H1 (cell line): Measurements from ENCODE around the gene GGCX.

Experiments used
- CREB1 ChIP-seq: IDR thresholded peaks from 2 replicates; pipeline ENCODE4 v1.6.1; 2012; ENCODE audit warnings: inconsistent platforms
- CTCF ChIP-seq, 3 experiments: IDR thresholded peaks; 1 replicate in 2 of 3; 2 replicates in 1 of 3; pipeline versions ENCODE4 v1.5.1 to v1.6.1; 2011; ENCODE audit warnings: low read length in 3 of 3, mild to moderate bottlenecking in 3 of 3, inconsistent platforms in 2 of 3, low read depth in 1 of 3, moderate library complexity in 1 of 3; ENCODE audit not compliant: insufficient read depth in 1 of 3; ENCODE audit errors: control extremely low read depth in 1 of 3
- EZH2 ChIP-seq: fragments of 200-600 bp; sonication (generic); IDR thresholded peaks from 2 replicates; pipeline ENCODE4 v1.7.1; 2012; ENCODE audit warnings: low read depth, mild to moderate bottlenecking, moderate library complexity, low read length, inconsistent platforms; ENCODE audit not compliant: severe bottlenecking
- YY1 ChIP-seq: IDR thresholded peaks from 2 replicates; pipeline ENCODE4 v1.6.1; 2011; ENCODE audit warnings: low read depth, mild to moderate bottlenecking, low read length

GRCh38 chr2:85583667-85584353, 22.5 kb upstream of the GGCX start:
- no peak for TF ChIP-seq CTCF (IDR thresholded peaks at IDR 0.05; ENCODE audit: control extremely low read depth in 1 of 3, insufficient read depth in 1 of 3, low read depth in 1 of 3, low read length in 3 of 3)
- TF ChIP-seq CREB1, result no peak
- no peak for TF ChIP-seq YY1
- TF ChIP-seq EZH2, result no peak
